ENCODE results near the gene ID2.

DNA sequence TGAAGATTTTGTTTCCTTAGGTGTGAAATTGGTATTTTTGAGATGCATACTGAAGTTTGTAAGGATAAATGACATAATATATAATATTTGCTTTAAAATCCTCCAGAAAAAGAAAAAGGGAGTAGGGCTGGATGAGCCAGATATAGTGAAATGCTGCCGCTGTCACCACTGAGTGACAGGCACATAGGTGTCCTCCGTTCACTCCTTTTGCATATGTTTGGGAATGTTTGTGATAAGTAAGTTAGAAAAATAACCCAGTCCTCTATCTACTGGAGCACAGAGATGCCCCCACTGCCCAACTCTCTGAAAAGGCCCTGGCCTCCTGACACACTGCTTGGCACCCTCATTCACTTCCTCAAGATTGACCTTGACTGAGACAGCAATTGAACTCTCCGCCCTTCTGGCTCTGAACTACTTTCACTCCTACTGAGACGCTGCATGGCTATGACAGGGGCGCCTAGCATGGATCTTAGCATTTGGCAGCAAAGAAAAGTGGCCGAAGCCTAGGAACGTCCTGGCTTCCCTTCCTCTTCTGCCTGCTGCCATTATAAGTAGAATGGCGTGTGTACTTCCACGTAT, 10.1 kb downstream of the ID2 start:
- TF ChIP-seq, protein P1, sequence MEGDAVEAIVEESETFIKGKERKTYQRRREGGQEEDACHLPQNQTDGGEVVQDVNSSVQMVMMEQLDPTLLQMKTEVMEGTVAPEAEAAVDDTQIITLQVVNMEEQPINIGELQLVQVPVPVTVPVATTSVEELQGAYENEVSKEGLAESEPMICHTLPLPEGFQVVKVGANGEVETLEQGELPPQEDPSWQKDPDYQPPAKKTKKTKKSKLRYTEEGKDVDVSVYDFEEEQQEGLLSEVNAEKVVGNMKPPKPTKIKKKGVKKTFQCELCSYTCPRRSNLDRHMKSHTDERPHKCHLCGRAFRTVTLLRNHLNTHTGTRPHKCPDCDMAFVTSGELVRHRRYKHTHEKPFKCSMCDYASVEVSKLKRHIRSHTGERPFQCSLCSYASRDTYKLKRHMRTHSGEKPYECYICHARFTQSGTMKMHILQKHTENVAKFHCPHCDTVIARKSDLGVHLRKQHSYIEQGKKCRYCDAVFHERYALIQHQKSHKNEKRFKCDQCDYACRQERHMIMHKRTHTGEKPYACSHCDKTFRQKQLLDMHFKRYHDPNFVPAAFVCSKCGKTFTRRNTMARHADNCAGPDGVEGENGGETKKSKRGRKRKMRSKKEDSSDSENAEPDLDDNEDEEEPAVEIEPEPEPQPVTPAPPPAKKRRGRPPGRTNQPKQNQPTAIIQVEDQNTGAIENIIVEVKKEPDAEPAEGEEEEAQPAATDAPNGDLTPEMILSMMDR (IDR thresholded peaks at IDR 0.05; ENCODE audit: poor library complexity, severe bottlenecking) = no peak
- TF ChIP-seq RAD21 (conservative IDR thresholded peaks at IDR 0.05) (no peak), EZH2 (IDR thresholded peaks at IDR 0.05; ENCODE audit: borderline replicate concordance, insufficient read depth, low read length, poor library complexity, severe bottlenecking) (no peak), POLR2AphosphoS5 (IDR thresholded peaks at IDR 0.05) (no peak), MXI1 (conservative IDR thresholded peaks at IDR 0.05; ENCODE audit: poor library complexity, severe bottlenecking) (no peak)

Data from neural cell (in vitro differentiated cells).